Fibroblast of skin of scalp (primary cell): ENCODE data around the gene RET.

Experiments
- DNase-seq: peaks from one replicate; pipeline ENCODE4 v3.0.0-alpha.2; 2013

The RET gene

GRCh38 chr10:43174969-43175368 lies 98.1 kb downstream of the RET start:
- DNase-seq, result no peak

GRCh38 chr10:43176271-43176670 lies 99.4 kb downstream of the RET start:
- DNase-seq, result no peak

- DNase-seq, result no peak
These were observed 100.7 kb downstream of the RET start for GRCh38 chr10:43177595-43177994.
